ENCODE data around the gene LYSMD2.

The LYSMD2 gene

DNA sequence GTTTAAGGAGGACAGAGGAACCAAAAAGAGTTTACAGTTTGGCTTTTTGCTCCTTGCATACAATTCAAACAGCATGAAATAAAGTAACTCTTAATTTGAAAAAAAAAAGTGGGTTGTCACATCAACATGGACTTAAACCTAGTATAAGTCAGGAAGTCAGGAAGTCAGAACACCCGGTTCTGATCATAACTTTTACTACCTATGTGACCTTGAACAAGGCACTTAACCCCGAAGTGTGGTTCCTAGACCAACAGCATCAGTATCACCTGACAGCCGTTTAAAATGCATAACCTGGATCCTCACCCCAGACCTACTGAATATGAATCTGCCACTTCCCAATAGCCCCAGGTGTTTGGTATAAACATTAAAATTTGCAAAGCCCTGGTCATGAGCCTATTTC is 18.7 kb downstream of the LYSMD2 start:
- H3K27me3 ChIP-seq (ENCODE audit: control insufficient read depth, insufficient read depth, low read length): no peaks in the 10 kb centered on the region
- H3K4me3 ChIP-seq (ENCODE audit: low read length): no peak overlapping the region
- 0 out of 2 replicates have a peak, but pooled peaks cover 1% of the 10 kb centered on the region for H3K4me1 ChIP-seq (ENCODE audit: control insufficient read depth, insufficient read depth, low read length)
- WGBS (ENCODE audit: insufficient coverage, insufficient read length): no CpG with 5 or more reads among the region's 3 CpGs
- no peaks in the 10 kb centered on the region; the same call in 1 of the 2 replicates for H3K9me3 ChIP-seq (ENCODE audit: control insufficient read depth, insufficient read depth, low read length)
- DNase-seq (ENCODE audit: low read depth, low spot score): no peak
- no peak overlapping the region for H3K27ac ChIP-seq (ENCODE audit: low read length)
- H3K36me3 ChIP-seq (ENCODE audit: control insufficient read depth, insufficient read depth, low read length): peaks cover 2% of the 10 kb centered on the region; the same call in 1 of the 2 replicates

DNA sequence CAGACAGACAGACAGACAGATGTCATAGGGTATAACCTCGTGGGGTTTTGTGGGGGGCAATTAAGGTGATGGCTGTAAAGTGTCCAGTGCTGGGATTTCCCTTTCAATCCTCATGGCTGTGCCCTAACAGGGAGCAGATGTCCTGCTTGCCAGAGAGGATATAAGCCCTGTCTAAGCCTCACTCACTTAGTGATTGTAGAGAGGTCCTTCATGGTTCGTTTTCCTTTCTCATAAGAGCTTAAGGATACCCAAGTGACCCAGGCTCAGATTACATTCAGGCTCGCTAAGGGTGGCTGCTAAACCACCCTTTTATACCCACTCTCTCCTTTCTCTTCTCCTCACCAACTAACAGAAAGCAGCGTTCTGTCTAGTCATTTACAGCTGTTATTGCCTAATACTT is 19.2 kb downstream of the LYSMD2 start:
- no peak for DNase-seq (ENCODE audit: low read depth, low spot score)
- Histone ChIP-seq H3K27me3 (ENCODE audit: control insufficient read depth, insufficient read depth, low read length) (no peaks in the 10 kb centered on the region), H3K36me3 (ENCODE audit: control insufficient read depth, insufficient read depth, low read length) (peaks cover 2% of the 10 kb centered on the region; the same call in 1 of the 2 replicates), H3K4me3 (ENCODE audit: low read length) (no peak overlapping the region), H3K4me1 (ENCODE audit: control insufficient read depth, insufficient read depth, low read length) (0 out of 2 replicates have a peak, but pooled peaks cover 1% of the 10 kb centered on the region), H3K27ac (ENCODE audit: low read length) (no peak overlapping the region), H3K9me3 (ENCODE audit: control insufficient read depth, insufficient read depth, low read length) (no peaks in the 10 kb centered on the region; the same call in 1 of the 2 replicates)
- no CpG with 5 or more reads among the region's 4 CpGs for WGBS (ENCODE audit: insufficient coverage, insufficient read length)

DNA sequence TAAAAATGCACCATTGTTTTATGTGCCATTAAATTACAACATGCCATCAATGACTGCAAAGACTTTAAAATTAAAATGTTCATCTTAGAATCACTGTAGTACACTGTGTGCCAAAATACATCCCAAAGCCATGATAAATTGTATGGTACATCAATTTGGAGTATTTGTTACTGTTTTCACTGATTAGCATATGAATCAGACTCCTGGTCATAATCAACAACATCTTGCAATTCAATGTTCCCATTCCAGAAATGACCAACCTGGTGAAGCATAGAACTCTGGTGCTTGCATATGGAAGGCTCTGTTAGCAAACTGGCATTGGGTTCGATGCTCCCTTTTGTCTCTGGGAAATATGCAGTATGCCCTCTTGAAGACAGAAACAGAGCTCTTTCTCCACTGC is 22.5 kb downstream of the LYSMD2 start:
- Histone ChIP-seq H3K27me3 (ENCODE audit: control insufficient read depth, insufficient read depth, low read length) (no peaks in the 10 kb centered on the region), H3K4me1 (ENCODE audit: control insufficient read depth, insufficient read depth, low read length) (0 out of 2 replicates have a peak, but pooled peaks cover 1% of the 10 kb centered on the region), H3K9me3 (ENCODE audit: control insufficient read depth, insufficient read depth, low read length) (no peaks in the 10 kb centered on the region; the same call in 1 of the 2 replicates), H3K36me3 (ENCODE audit: control insufficient read depth, insufficient read depth, low read length) (peaks cover 2% of the 10 kb centered on the region; the same call in 1 of the 2 replicates), H3K27ac (ENCODE audit: low read length) (no peak overlapping the region), H3K4me3 (ENCODE audit: low read length) (no peak overlapping the region)
- no CpG with 5 or more reads among the region's 1 CpG for WGBS (ENCODE audit: insufficient coverage, insufficient read length)
- no peak for DNase-seq (ENCODE audit: low read depth, low spot score)

DNA sequence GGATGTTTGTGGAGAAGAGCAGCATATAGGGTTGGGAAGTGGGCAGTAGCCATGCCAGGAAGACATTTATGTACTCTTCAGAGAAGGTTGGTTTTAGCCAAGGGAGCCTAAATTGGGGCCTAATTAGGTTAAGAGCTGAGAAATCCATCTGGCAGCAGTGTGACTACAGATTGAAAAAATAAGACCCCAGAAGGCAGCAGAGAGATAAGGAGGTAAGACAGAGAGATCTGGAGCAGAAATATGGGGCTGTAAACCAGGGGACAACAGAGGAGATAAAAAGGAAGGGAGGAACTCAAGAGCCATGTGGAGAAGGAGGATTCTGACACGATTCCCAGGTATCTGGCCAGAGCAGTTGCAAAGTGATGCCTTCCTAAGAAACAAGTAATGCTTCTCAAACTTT is 23.3 kb downstream of the LYSMD2 start:
- DNase-seq (ENCODE audit: low read depth, low spot score): no peak
- no CpG with 5 or more reads among the region's 1 CpG for WGBS (ENCODE audit: insufficient coverage, insufficient read length)
- H3K27me3 ChIP-seq (ENCODE audit: control insufficient read depth, insufficient read depth, low read length): no peaks in the 10 kb centered on the region
- no peak overlapping the region for H3K4me3 ChIP-seq (ENCODE audit: low read length)
- 0 out of 2 replicates have a peak, but pooled peaks cover 1% of the 10 kb centered on the region for H3K4me1 ChIP-seq (ENCODE audit: control insufficient read depth, insufficient read depth, low read length)
- peaks cover 2% of the 10 kb centered on the region; the same call in 1 of the 2 replicates for H3K36me3 ChIP-seq (ENCODE audit: control insufficient read depth, insufficient read depth, low read length)
- H3K27ac ChIP-seq (ENCODE audit: low read length): no peak overlapping the region
- no peaks in the 10 kb centered on the region; the same call in 1 of the 2 replicates for H3K9me3 ChIP-seq (ENCODE audit: control insufficient read depth, insufficient read depth, low read length)

GRCh38 chr15:51709031-51709430 is 28.4 kb downstream of the LYSMD2 start:
- Histone ChIP-seq H3K36me3 (ENCODE audit: control insufficient read depth, insufficient read depth, low read length) (no peaks in the 10 kb centered on the region; the same call in 1 of the 2 replicates), H3K9me3 (ENCODE audit: control insufficient read depth, insufficient read depth, low read length) (no peaks in the 10 kb centered on the region), H3K27ac (ENCODE audit: low read length) (no peak overlapping the region), H3K4me3 (ENCODE audit: low read length) (no peak overlapping the region), H3K27me3 (ENCODE audit: control insufficient read depth, insufficient read depth, low read length) (no peaks in the 10 kb centered on the region), H3K4me1 (ENCODE audit: control insufficient read depth, insufficient read depth, low read length) (no peaks in the 10 kb centered on the region)
- DNase-seq (ENCODE audit: low read depth, low spot score): no peak
- WGBS (ENCODE audit: insufficient coverage, insufficient read length): no CpG with 5 or more reads among the region's 5 CpGs

GRCh38 chr15:51708013-51708412 is 29.4 kb downstream of the LYSMD2 start:
- Histone ChIP-seq H3K9me3 (ENCODE audit: control insufficient read depth, insufficient read depth, low read length) (no peaks in the 10 kb centered on the region), H3K4me3 (ENCODE audit: low read length) (no peak overlapping the region), H3K27me3 (ENCODE audit: control insufficient read depth, insufficient read depth, low read length) (no peaks in the 10 kb centered on the region), H3K27ac (ENCODE audit: low read length) (no peak overlapping the region), H3K36me3 (ENCODE audit: control insufficient read depth, insufficient read depth, low read length) (no peaks in the 10 kb centered on the region), H3K4me1 (ENCODE audit: control insufficient read depth, insufficient read depth, low read length) (no peaks in the 10 kb centered on the region)
- no CpG with 5 or more reads among the region's 5 CpGs for WGBS (ENCODE audit: insufficient coverage, insufficient read length)
- no peak for DNase-seq (ENCODE audit: low read depth, low spot score)

DNA sequence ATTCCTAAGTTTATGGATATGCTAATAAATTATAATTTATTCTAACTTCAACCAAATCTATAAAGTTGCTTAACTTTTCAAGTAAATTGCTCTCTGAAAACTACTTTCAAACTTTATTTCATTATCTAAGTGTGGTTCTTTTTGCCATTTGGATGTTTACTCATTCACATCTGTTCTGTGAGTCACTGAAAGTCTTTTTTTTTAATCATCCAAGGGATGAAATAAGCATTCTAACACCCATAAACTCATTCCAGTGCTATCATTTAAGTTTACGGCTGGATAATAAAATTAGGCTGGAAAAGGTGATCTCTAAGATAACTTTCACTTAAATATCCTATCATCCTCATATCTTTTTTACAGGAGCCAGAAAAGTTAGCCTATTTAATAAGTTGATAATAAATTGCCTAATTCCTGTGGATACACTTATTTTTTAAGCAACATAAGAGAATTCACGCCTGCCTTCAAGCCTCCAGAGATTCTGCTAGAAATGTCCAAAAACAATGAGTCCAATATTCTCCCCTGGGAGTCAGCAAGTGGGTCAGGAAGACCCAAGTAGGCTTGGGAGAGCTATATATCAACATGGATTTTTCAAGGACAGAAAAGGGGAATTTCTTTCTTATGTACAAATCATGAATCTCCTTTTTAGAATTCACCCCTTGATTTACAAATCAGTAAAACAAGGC is 30.4 kb downstream of the LYSMD2 start:
- H3K27me3 ChIP-seq (ENCODE audit: control insufficient read depth, insufficient read depth, low read length): no peaks in the 10 kb centered on the region
- H3K36me3 ChIP-seq (ENCODE audit: control insufficient read depth, insufficient read depth, low read length): no peaks in the 10 kb centered on the region
- H3K27ac ChIP-seq (ENCODE audit: low read length): no peak overlapping the region
- DNase-seq (ENCODE audit: low read depth, low spot score): no peak
- H3K4me1 ChIP-seq (ENCODE audit: control insufficient read depth, insufficient read depth, low read length): no peaks in the 10 kb centered on the region
- no CpG with 5 or more reads among the region's 2 CpGs for WGBS (ENCODE audit: insufficient coverage, insufficient read length)
- H3K4me3 ChIP-seq (ENCODE audit: low read length): no peak overlapping the region
- H3K9me3 ChIP-seq (ENCODE audit: control insufficient read depth, insufficient read depth, low read length): no peaks in the 10 kb centered on the region

- H3K9me3 ChIP-seq (ENCODE audit: control insufficient read depth, insufficient read depth, low read length): no peaks in the 10 kb centered on the region
Measured at GRCh38 chr15:51706291-51706690, 31.2 kb downstream of the LYSMD2 start.

GRCh38 chr15:51702710-51703109 is 34.7 kb downstream of the LYSMD2 start:
- no peak for DNase-seq (ENCODE audit: low read depth, low spot score)
- WGBS (ENCODE audit: insufficient coverage, insufficient read length): no CpG with 5 or more reads among the region's 1 CpG
- no peaks in the 10 kb centered on the region for H3K27me3 ChIP-seq (ENCODE audit: control insufficient read depth, insufficient read depth, low read length)
- no peaks in the 10 kb centered on the region for H3K9me3 ChIP-seq (ENCODE audit: control insufficient read depth, insufficient read depth, low read length)
- no peak overlapping the region for H3K4me3 ChIP-seq (ENCODE audit: low read length)
- no peaks in the 10 kb centered on the region for H3K36me3 ChIP-seq (ENCODE audit: control insufficient read depth, insufficient read depth, low read length)
- no peaks in the 10 kb centered on the region for H3K4me1 ChIP-seq (ENCODE audit: control insufficient read depth, insufficient read depth, low read length)
- H3K27ac ChIP-seq (ENCODE audit: low read length): no peak overlapping the region

More at GRCh38 chr15:51706291-51706690, 31.2 kb downstream of the LYSMD2 start:
- no peaks in the 10 kb centered on the region for H3K36me3 ChIP-seq (ENCODE audit: control insufficient read depth, insufficient read depth, low read length)
- no peaks in the 10 kb centered on the region for H3K27me3 ChIP-seq (ENCODE audit: control insufficient read depth, insufficient read depth, low read length)
- DNase-seq (ENCODE audit: low read depth, low spot score): no peak
- no peaks in the 10 kb centered on the region for H3K4me1 ChIP-seq (ENCODE audit: control insufficient read depth, insufficient read depth, low read length)
- no CpG with 5 or more reads among the region's 5 CpGs for WGBS (ENCODE audit: insufficient coverage, insufficient read length)
- no peak overlapping the region for H3K27ac ChIP-seq (ENCODE audit: low read length)
- H3K4me3 ChIP-seq (ENCODE audit: low read length): no peak overlapping the region

GRCh38 chr15:51699373-51699772 is 38.1 kb downstream of the LYSMD2 start:
- no peak overlapping the region for H3K4me3 ChIP-seq (ENCODE audit: low read length)
- H3K4me1 ChIP-seq (ENCODE audit: control insufficient read depth, insufficient read depth, low read length): no peaks in the 10 kb centered on the region
- DNase-seq (ENCODE audit: low read depth, low spot score): no peak
- H3K36me3 ChIP-seq (ENCODE audit: control insufficient read depth, insufficient read depth, low read length): no peaks in the 10 kb centered on the region
- no peak overlapping the region for H3K27ac ChIP-seq (ENCODE audit: low read length)
- H3K27me3 ChIP-seq (ENCODE audit: control insufficient read depth, insufficient read depth, low read length): no peaks in the 10 kb centered on the region
- no peaks in the 10 kb centered on the region for H3K9me3 ChIP-seq (ENCODE audit: control insufficient read depth, insufficient read depth, low read length)
- WGBS (ENCODE audit: insufficient coverage, insufficient read length): no CpG with 5 or more reads among the region's 1 CpG

GRCh38 chr15:51697163-51697562 is 40.3 kb downstream of the LYSMD2 start:
- Histone ChIP-seq H3K27ac (ENCODE audit: low read length) (no peak overlapping the region), H3K4me3 (ENCODE audit: low read length) (no peak overlapping the region), H3K4me1 (ENCODE audit: control insufficient read depth, insufficient read depth, low read length) (no peaks in the 10 kb centered on the region), H3K9me3 (ENCODE audit: control insufficient read depth, insufficient read depth, low read length) (no peaks in the 10 kb centered on the region), H3K27me3 (ENCODE audit: control insufficient read depth, insufficient read depth, low read length) (no peaks in the 10 kb centered on the region), H3K36me3 (ENCODE audit: control insufficient read depth, insufficient read depth, low read length) (no peaks in the 10 kb centered on the region)
- no CpG with 5 or more reads among the region's 2 CpGs for WGBS (ENCODE audit: insufficient coverage, insufficient read length)
- no peak for DNase-seq (ENCODE audit: low read depth, low spot score)

All from iPS DF 6.9 (cell line).